ENCODE results near the gene EPHB2. TPM values are rescaled to one million over a fixed set of nuclear protein-coding genes. Genes with fewer than 3 reads are reported as not detected.

The EPHB2 gene
- total and polyA plus RNA-seq, 2 of the 8 experiments (the other 6 are each of a cell fraction or from before 2014, with no cell fraction given) = 15.8 to 17.2 TPM

GRCh38 chr1:22789356-22789994 is 78.8 kb downstream of the EPHB2 start:
- H3K79me2 ChIP-seq (ENCODE audit: control insufficient read depth in 1 of 2, insufficient read depth in 2 of 2, low read length in 2 of 2) = no peaks in the 10 kb centered on the region
- no peaks in the 10 kb centered on the region for H3K9me3 ChIP-seq (ENCODE audit: insufficient read depth in 2 of 2, low read depth in 1 of 2, low read length in 1 of 2)
- H4K20me1 ChIP-seq (replicated peaks in 1 of 2; ENCODE audit: control insufficient read depth in 1 of 2, insufficient read depth in 2 of 2, low read length in 2 of 2) = no peaks in the 10 kb centered on the region
- POLR2A ChIA-PET (ENCODE audit: partially characterized antibody) = interaction anchor here (0.9 kb wide), 1 partner anchor 23 kb away, joined by 3 read pairs; no protein-coding TSS in a partner anchor
- no peak overlapping the region for H2BK120ac ChIP-seq (replicated peaks; ENCODE audit: low read depth, low read length)
- CTCF ChIA-PET (ENCODE audit: partially characterized antibody) = interaction anchor here (0.6 to 2.1 kb wide), 9 partner anchors 9 to 99 kb away, joined by 3 to 9 read pairs (median 3); no protein-coding TSS in a partner anchor
- DNase-seq (ENCODE audit: low read depth in 1 of 2, low spot score in 2 of 2) (no peak), FAIRE-seq (no peak)
- no peaks in the 10 kb centered on the region for H3K79me1 ChIP-seq (ENCODE audit: low read depth, low read length)
- no peak overlapping the region for H2AFZ ChIP-seq (ENCODE audit: low read length)
- no peak overlapping the region for H3K14ac ChIP-seq (ENCODE audit: insufficient read length)
- no peak overlapping the region for H3K56ac ChIP-seq (replicated peaks; ENCODE audit: insufficient read length, low read depth, low read length)
- no peak overlapping the region for H3K23ac ChIP-seq (ENCODE audit: insufficient read length)
- H4K8ac ChIP-seq (ENCODE audit: extremely low read depth, insufficient read depth, low read length) = no peak overlapping the region; the same call in 1 of the 2 replicates
- H2BK20ac ChIP-seq (ENCODE audit: low read length) = no peak overlapping the region; the same call in 1 of the 2 replicates
- no peak overlapping the region; the same call in 1 of the 2 replicates for H2BK5ac ChIP-seq (ENCODE audit: low read depth, low read length)
- H3K4me1 ChIP-seq (replicated peaks in 1 of 4; ENCODE audit: control insufficient read depth in 3 of 4, insufficient read depth in 4 of 4, low read length in 3 of 4) = peaks cover 0 to 18% (median 6%) of the 10 kb centered on the region in 4 experiments; a peak in 5 of 7 replicates
- no peak overlapping the region for H3K27ac ChIP-seq (ENCODE audit: low read depth, low read length)
- no peak overlapping the region; a peak in 1 of 7 replicates for H3K9ac ChIP-seq (replicated peaks in 1 of 4; ENCODE audit: extremely low read depth in 1 of 4, low read depth in 3 of 4, low read length in 3 of 4)
- H3K23me2 ChIP-seq (ENCODE audit: low read depth, low read length) = no peaks in the 10 kb centered on the region; the same call in 1 of the 2 replicates
- no peak overlapping the region for H3K4ac ChIP-seq (replicated peaks; ENCODE audit: insufficient read length, low read depth, low read length)
- H4K5ac ChIP-seq (ENCODE audit: insufficient read length, low read depth, low read length) = no peak overlapping the region
- H3K27me3 ChIP-seq (replicated peaks in 1 of 4; ENCODE audit: control insufficient read depth in 3 of 4, extremely low read depth in 1 of 4, insufficient read depth in 3 of 4, low read length in 3 of 4) = no peaks in the 10 kb centered on the region
- TF ChIP-seq TEAD4 (IDR thresholded peaks at IDR 0.05; ENCODE audit: low read depth, low read length) = peak; percentile 54; the same call in 1 of the 2 replicates
- TF ChIP-seq MAX (IDR thresholded peaks at IDR 0.05) = no peak
- TF ChIP-seq TCF12 (IDR thresholded peaks at IDR 0.05; ENCODE audit: low read depth, low read length) = no peak
- TF ChIP-seq TAF7 (optimal IDR thresholded peaks at IDR 0.05; ENCODE audit: borderline replicate concordance, low read depth, low read length) = no peak
- H2BK12ac ChIP-seq (ENCODE audit: low read depth, low read length) = no peak overlapping the region
- H3K4me3 ChIP-seq (ENCODE audit: extremely low read depth in 1 of 4, insufficient read depth in 2 of 4, low read depth in 3 of 4, low read length in 4 of 4) = no peak overlapping the region
- 84% methylated on average over 6 of the region's 6 CpGs; no CpG with 5 or more reads in 1 of the 2 experiments for WGBS, 2 experiments (ENCODE audit: extremely low coverage in 1 of 2, insufficient coverage in 1 of 2, insufficient read length in 1 of 2, insufficient replicate concordance in 2 of 2, low coverage in 1 of 2, low lambda C conversion rate in 2 of 2, missing lambda C conversion rate in 1 of 2)
- H3K4me2 ChIP-seq (ENCODE audit: insufficient read depth in 1 of 2, low read depth in 2 of 2, low read length in 2 of 2) = no peak overlapping the region
- H3K18ac ChIP-seq (ENCODE audit: extremely low read depth, low read length) = no peak overlapping the region
- H2BK15ac ChIP-seq (ENCODE audit: low read length) = 0 out of 2 replicates have a peak overlapping the region, but pooled peaks have one; percentile 19
- no peak overlapping the region for H2AK5ac ChIP-seq (ENCODE audit: low read depth, low read length)
- H4K91ac ChIP-seq (replicated peaks; ENCODE audit: insufficient read length, low read length) = no peak overlapping the region
- no peaks in the 10 kb centered on the region for H3K36me3 ChIP-seq (ENCODE audit: control insufficient read depth in 2 of 4, insufficient read depth in 4 of 4, low read length in 3 of 4)
